HepG2 (cell line): Measurements from ENCODE around the gene RRP36. TPM values are rescaled to one million over a fixed set of nuclear protein-coding genes. Genes with fewer than 3 reads are reported as not detected.

Experiments used
- JUND ChIP-seq: sonication (generic); formaldehyde crosslinking; IDR thresholded peaks from 2 replicates; pipeline ENCODE4 v1.8.0; 2022; ENCODE audit warnings: mild to moderate bottlenecking, missing genetic modification reagents
- NRL ChIP-seq: sonication (generic); formaldehyde crosslinking; IDR thresholded peaks from 2 replicates; pipeline ENCODE4 v1.5.0; 2020; ENCODE audit warnings: missing genetic modification reagents, mild to moderate bottlenecking, moderate library complexity, borderline replicate concordance
- TAF1 ChIP-seq: sonication (generic); formaldehyde crosslinking; IDR thresholded peaks from 2 replicates; pipeline ENCODE4 v1.4.0; 2020; ENCODE audit warnings: missing genetic modification reagents
- XBP1 ChIP-seq: sonication (generic); formaldehyde crosslinking; IDR thresholded peaks from 2 replicates; pipeline ENCODE4 v1.5.0; 2020; ENCODE audit warnings: missing genetic modification reagents
- ZFP41 ChIP-seq: sonication (generic); formaldehyde crosslinking; IDR thresholded peaks from 2 replicates; pipeline ENCODE4 v1.4.0; 2020; ENCODE audit warnings: mild to moderate bottlenecking, missing genetic modification reagents, borderline replicate concordance
- ZNF446 ChIP-seq: sonication (generic); formaldehyde crosslinking; IDR thresholded peaks from 2 replicates; pipeline ENCODE4 v1.5.0; 2020; ENCODE audit warnings: mild to moderate bottlenecking, missing genetic modification reagents
- ZNF781 ChIP-seq: sonication (generic); formaldehyde crosslinking; IDR thresholded peaks from 2 replicates; pipeline ENCODE4 v1.5.1; 2020; ENCODE audit warnings: borderline replicate concordance, mild to moderate bottlenecking, missing genetic modification reagents; ENCODE audit errors: not compliant biosample characterization
- polyA plus RNA-seq, 8 experiments: library from polyadenylated mRNA; depleted of rRNA in 3 of 8; stranded (reverse) in 7 of 8; unstranded in 1 of 8; fragments of >200 nt; fragmentation: Illumina TruSeq in 4 of 8; extraction: Trizol in 4 of 8; gene quantifications; 2 replicates each; pipeline versions ENCODE4 v1.2.1 to v1.2.3, GENCODE V29; 2011 to 2016; ENCODE audit warnings: low read depth in 4 of 8, missing spikeins in 1 of 8, mixed read lengths in 1 of 8; ENCODE audit not compliant: insufficient read depth in 1 of 8
- total RNA-seq, 5 experiments: library from RNA; depleted of rRNA; stranded (reverse); fragments of >200 nt; fragmentation: Illumina TruSeq; extraction: Trizol; gene quantifications; 2 replicates each; pipeline ENCODE4 v1.2.3, GENCODE V29; 2016; ENCODE audit warnings: low read depth in 1 of 5
- TF ChIP-seq, protein P1 (sequence below): sonication (generic); formaldehyde crosslinking; IDR thresholded peaks from one replicate; pipeline ENCODE4 v1.5.1; 2020; ENCODE audit warnings: mild to moderate bottlenecking, missing genetic modification reagents; ENCODE audit errors: not compliant biosample characterization
- TF ChIP-seq, protein P2 (sequence below): sonication (generic); formaldehyde crosslinking; IDR thresholded peaks from 2 replicates; pipeline ENCODE4 v1.8.0; 2022; ENCODE audit warnings: low read depth, missing genetic modification reagents
- TF ChIP-seq, protein P3 (sequence below): sonication (generic); formaldehyde crosslinking; IDR thresholded peaks from 2 replicates; pipeline ENCODE4 v1.4.0; 2020; ENCODE audit warnings: mild to moderate bottlenecking, missing genetic modification reagents
- TF ChIP-seq, protein P4 (sequence below): sonication (generic); formaldehyde crosslinking; IDR thresholded peaks from 2 replicates; pipeline ENCODE4 v1.4.0; 2020; ENCODE audit warnings: mild to moderate bottlenecking, missing genetic modification reagents
- TF ChIP-seq, protein P5 (sequence below): sonication (generic); formaldehyde crosslinking; IDR thresholded peaks from 2 replicates; pipeline ENCODE4 v1.8.1; 2022; ENCODE audit warnings: low read depth, mild to moderate bottlenecking, missing genetic modification reagents

RRP36 gene
- total and polyA plus RNA-seq, 2 of the 13 experiments (the other 11 are each of a cell fraction or from before 2014, with no cell fraction given): 29.5 to 144 TPM

DNA sequence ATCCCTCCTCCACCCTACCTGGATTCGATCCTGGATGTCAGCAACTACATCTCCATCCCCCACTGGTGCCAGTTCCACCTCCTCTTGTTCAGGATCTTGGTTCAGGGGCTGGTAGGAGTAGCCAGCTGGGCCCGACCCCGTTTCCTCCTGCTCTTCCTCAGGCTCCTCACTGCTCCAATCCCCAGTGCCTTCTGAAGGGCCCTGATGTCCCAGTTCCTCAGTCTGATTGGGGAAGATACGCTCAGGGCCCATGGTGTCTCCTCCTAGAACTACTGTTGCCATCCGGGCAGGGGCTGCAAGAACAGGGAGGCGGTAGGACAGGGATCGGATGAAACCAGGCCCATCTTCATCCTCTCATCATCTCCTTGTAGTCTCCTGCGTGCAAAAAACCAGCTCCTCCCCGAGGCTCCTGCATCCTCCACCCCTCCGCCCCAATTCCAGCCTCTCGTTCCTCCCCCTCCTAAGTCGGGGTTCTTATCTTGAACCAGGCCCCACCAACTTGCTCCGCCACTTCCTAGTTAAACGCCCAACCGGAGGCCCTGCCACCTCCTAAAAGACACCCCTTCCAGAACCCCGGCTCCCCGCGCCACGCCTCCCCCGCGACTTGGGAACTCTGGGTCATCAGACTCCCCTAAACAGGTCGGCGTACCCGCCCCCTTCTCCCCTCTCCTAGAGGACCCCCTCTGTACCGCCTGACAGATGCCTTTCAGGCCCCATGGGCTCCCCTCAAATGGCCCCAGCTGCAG lies 8.2 kb upstream of the RRP36 start (continued):
- TF ChIP-seq, protein P1, sequence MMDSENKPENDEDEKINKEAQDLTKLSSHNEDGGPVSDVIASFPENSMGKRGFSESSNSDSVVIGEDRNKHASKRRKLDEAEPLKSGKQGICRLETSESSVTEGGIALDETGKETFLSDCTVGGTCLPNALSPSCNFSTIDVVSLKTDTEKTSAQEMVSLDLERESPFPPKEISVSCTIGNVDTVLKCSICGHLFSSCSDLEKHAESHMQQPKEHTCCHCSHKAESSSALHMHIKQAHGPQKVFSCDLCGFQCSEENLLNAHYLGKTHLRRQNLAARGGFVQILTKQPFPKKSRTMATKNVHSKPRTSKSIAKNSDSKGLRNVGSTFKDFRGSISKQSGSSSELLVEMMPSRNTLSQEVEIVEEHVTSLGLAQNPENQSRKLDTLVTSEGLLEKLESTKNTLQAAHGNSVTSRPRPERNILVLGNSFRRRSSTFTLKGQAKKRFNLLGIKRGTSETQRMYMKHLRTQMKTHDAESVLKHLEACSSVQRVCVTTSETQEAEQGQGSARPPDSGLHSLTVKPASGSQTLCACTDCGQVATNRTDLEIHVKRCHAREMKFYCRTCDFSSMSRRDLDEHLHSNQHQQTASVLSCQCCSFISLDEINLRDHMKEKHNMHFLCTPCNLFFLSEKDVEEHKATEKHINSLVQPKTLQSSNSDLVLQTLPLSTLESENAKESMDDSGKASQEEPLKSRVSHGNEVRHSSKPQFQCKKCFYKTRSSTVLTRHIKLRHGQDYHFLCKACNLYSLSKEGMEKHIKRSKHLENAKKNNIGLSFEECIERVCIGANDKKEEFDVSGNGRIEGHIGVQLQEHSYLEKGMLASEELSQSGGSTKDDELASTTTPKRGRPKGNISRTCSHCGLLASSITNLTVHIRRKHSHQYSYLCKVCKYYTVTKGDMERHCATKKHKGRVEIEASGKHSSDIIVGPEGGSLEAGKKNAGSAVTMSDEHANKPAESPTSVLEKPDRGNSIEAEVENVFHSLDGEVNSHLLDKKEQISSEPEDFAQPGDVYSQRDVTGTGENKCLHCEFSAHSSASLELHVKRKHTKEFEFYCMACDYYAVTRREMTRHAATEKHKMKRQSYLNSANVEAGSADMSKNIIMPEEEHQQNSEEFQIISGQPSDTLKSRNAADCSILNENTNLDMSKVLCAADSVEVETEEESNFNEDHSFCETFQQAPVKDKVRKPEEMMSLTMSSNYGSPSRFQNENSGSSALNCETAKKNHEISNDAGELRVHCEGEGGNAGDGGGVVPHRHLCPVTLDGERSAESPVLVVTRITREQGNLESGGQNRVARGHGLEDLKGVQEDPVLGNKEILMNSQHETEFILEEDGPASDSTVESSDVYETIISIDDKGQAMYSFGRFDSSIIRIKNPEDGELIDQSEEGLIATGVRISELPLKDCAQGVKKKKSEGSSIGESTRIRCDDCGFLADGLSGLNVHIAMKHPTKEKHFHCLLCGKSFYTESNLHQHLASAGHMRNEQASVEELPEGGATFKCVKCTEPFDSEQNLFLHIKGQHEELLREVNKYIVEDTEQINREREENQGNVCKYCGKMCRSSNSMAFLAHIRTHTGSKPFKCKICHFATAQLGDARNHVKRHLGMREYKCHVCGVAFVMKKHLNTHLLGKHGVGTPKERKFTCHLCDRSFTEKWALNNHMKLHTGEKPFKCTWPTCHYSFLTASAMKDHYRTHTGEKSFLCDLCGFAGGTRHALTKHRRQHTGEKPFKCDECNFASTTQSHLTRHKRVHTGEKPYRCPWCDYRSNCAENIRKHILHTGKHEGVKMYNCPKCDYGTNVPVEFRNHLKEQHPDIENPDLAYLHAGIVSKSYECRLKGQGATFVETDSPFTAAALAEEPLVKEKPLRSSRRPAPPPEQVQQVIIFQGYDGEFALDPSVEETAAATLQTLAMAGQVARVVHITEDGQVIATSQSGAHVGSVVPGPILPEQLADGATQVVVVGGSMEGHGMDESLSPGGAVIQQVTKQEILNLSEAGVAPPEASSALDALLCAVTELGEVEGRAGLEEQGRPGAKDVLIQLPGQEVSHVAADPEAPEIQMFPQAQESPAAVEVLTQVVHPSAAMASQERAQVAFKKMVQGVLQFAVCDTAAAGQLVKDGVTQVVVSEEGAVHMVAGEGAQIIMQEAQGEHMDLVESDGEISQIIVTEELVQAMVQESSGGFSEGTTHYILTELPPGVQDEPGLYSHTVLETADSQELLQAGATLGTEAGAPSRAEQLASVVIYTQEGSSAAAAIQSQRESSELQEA (CRISPR knock-in tag): no peak
- TF ChIP-seq XBP1 (CRISPR knock-in tag) (no peak), NRL (CRISPR knock-in tag) (0 out of 2 replicates have a peak, but pooled peaks have one; percentile 44), ZFP41 (CRISPR knock-in tag) (0 out of 2 replicates have a peak, but pooled peaks have one; percentile 68), ZNF781 (CRISPR knock-in tag) (no peak), ZNF446 (CRISPR knock-in tag) (0 out of 2 replicates have a peak, but pooled peaks have one; percentile 6), TAF1 (CRISPR knock-in tag) (0 out of 2 replicates have a peak, but pooled peaks have one; percentile 7), JUND (CRISPR knock-in tag) (0 out of 2 replicates have a peak, but pooled peaks have one; percentile 10)
- TF ChIP-seq, protein P2, sequence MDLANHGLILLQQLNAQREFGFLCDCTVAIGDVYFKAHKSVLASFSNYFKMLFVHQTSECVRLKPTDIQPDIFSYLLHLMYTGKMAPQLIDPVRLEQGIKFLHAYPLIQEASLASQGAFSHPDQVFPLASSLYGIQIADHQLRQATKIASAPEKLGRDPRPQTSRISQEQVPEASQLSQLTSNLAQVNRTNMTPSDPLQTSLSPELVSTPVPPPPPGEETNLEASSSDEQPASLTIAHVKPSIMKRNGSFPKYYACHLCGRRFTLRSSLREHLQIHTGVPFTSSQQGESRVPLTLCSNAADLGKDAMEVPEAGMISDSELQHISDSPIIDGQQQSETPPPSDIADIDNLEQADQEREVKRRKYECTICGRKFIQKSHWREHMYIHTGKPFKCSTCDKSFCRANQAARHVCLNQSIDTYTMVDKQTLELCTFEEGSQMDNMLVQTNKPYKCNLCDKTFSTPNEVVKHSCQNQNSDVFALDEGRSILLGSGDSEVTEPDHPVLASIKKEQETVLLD (CRISPR knock-in tag): peak; percentile 6; the same call in 1 of the 2 replicates
- TF ChIP-seq, protein P3, sequence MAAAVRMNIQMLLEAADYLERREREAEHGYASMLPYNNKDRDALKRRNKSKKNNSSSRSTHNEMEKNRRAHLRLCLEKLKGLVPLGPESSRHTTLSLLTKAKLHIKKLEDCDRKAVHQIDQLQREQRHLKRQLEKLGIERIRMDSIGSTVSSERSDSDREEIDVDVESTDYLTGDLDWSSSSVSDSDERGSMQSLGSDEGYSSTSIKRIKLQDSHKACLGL (CRISPR knock-in tag): no peak
- TF ChIP-seq, protein P4, sequence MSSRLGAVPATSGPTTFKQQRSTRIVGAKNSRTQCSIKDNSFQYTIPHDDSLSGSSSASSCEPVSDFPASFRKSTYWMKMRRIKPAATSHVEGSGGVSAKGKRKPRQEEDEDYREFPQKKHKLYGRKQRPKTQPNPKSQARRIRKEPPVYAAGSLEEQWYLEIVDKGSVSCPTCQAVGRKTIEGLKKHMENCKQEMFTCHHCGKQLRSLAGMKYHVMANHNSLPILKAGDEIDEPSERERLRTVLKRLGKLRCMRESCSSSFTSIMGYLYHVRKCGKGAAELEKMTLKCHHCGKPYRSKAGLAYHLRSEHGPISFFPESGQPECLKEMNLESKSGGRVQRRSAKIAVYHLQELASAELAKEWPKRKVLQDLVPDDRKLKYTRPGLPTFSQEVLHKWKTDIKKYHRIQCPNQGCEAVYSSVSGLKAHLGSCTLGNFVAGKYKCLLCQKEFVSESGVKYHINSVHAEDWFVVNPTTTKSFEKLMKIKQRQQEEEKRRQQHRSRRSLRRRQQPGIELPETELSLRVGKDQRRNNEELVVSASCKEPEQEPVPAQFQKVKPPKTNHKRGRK (CRISPR knock-in tag): peak; percentile 28; the same call in 1 of the 2 replicates
- TF ChIP-seq, protein P5, sequence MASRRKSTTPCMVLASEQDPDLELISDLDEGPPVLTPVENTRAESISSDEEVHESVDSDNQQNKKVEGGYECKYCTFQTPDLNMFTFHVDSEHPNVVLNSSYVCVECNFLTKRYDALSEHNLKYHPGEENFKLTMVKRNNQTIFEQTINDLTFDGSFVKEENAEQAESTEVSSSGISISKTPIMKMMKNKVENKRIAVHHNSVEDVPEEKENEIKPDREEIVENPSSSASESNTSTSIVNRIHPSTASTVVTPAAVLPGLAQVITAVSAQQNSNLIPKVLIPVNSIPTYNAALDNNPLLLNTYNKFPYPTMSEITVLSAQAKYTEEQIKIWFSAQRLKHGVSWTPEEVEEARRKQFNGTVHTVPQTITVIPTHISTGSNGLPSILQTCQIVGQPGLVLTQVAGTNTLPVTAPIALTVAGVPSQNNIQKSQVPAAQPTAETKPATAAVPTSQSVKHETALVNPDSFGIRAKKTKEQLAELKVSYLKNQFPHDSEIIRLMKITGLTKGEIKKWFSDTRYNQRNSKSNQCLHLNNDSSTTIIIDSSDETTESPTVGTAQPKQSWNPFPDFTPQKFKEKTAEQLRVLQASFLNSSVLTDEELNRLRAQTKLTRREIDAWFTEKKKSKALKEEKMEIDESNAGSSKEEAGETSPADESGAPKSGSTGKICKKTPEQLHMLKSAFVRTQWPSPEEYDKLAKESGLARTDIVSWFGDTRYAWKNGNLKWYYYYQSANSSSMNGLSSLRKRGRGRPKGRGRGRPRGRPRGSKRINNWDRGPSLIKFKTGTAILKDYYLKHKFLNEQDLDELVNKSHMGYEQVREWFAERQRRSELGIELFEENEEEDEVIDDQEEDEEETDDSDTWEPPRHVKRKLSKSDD (CRISPR knock-in tag): 0 out of 2 replicates have a peak, but pooled peaks have one; percentile 15
